Liver (tissue), 9 donors: ENCODE results near the gene PFKP. TPM values are rescaled to one million over a fixed set of nuclear protein-coding genes. Genes with fewer than 3 reads are reported as not detected.

ENCODE experiments used
- DNase-seq: peaks from one replicate; pipeline ENCODE4 v3.0.0-alpha.2; 2017; ENCODE audit warnings: low spot score
- H3K27ac ChIP-seq, 2 donors: one replicate each; pipeline ENCODE4 v1.7.0; 2013; ENCODE audit warnings: inconsistent platforms in 2 of 2, low read length in 2 of 2, control low read depth in 1 of 2, low read depth in 1 of 2, mild to moderate bottlenecking in 1 of 2
- H3K27me3 ChIP-seq, 4 donors: one replicate each; pipeline versions ENCODE4 v1.6.1 to v1.7.0; 2013; ENCODE audit warnings: low read length in 3 of 4, inconsistent platforms in 1 of 4, mild to moderate bottlenecking in 1 of 4, moderate library complexity in 1 of 4; ENCODE audit not compliant: control insufficient read depth in 4 of 4, insufficient read depth in 4 of 4
- H3K36me3 ChIP-seq, 4 donors: one replicate each; pipeline versions ENCODE4 v1.6.1 to v1.7.0; 2013; ENCODE audit warnings: low read length in 3 of 4, mild to moderate bottlenecking in 3 of 4, low read depth in 1 of 4, moderate library complexity in 1 of 4; ENCODE audit not compliant: control insufficient read depth in 4 of 4, insufficient read depth in 3 of 4
- H3K4me1 ChIP-seq, 4 donors: one replicate each; pipeline versions ENCODE4 v1.6.1 to v1.7.0; 2013; ENCODE audit warnings: low read length in 3 of 4, mild to moderate bottlenecking in 3 of 4, moderate library complexity in 1 of 4; ENCODE audit not compliant: control insufficient read depth in 4 of 4, insufficient read depth in 4 of 4
- H3K4me3 ChIP-seq, 3 donors: one replicate each; pipeline versions ENCODE4 v1.6.1 to v1.7.0; 2013; ENCODE audit warnings: low read length in 3 of 3, control low read depth in 1 of 3, low read depth in 1 of 3, mild to moderate bottlenecking in 1 of 3
- H3K9ac ChIP-seq, 2 donors: one replicate each; pipeline ENCODE4 v1.7.0; 2013; ENCODE audit warnings: low read length in 2 of 2, mild to moderate bottlenecking in 2 of 2, moderate library complexity in 2 of 2, control low read depth in 1 of 2, low read depth in 1 of 2
- H3K9me3 ChIP-seq, 4 donors: one replicate each; pipeline versions ENCODE4 v1.6.1 to v1.7.0; 2013; ENCODE audit warnings: low read length in 3 of 4; ENCODE audit not compliant: control insufficient read depth in 4 of 4
- ATF3 ChIP-seq: IDR thresholded peaks from 2 replicates; pipeline ENCODE4 v1.6.1; 2016; ENCODE audit warnings: antibody characterized with exemption
- GABPA ChIP-seq, 2 donors: IDR thresholded peaks in 1 of 2; conservative IDR thresholded peaks in 1 of 2; 2 replicates each; pipeline ENCODE4 v1.6.1; 2016; ENCODE audit warnings: antibody characterized with exemption in 2 of 2, mild to moderate bottlenecking in 1 of 2, moderate library complexity in 1 of 2
- HNF4A ChIP-seq, 2 donors: conservative IDR thresholded peaks; 2 replicates each; pipeline ENCODE4 v1.6.1; 2016; ENCODE audit warnings: antibody characterized with exemption in 2 of 2, mild to moderate bottlenecking in 2 of 2
- JUND ChIP-seq, 2 donors: IDR thresholded peaks; 2 replicates each; pipeline ENCODE4 v1.6.1; 2016; ENCODE audit warnings: antibody characterized with exemption in 2 of 2
- MAX ChIP-seq: IDR thresholded peaks from 2 replicates; pipeline ENCODE4 v1.6.1; 2016; ENCODE audit warnings: antibody characterized with exemption
- NR2F2 ChIP-seq: IDR thresholded peaks from 2 replicates; pipeline ENCODE4 v1.6.1; 2016; ENCODE audit warnings: antibody characterized with exemption
- RAD21 ChIP-seq, 2 donors: IDR thresholded peaks; 2 replicates each; pipeline ENCODE4 v1.6.1; 2016; ENCODE audit warnings: antibody characterized with exemption in 2 of 2, mild to moderate bottlenecking in 2 of 2
- RXRA ChIP-seq, 2 donors: IDR thresholded peaks; 2 replicates each; pipeline ENCODE4 v1.6.1; 2017 to 2018; ENCODE audit warnings: antibody characterized with exemption in 2 of 2, mild to moderate bottlenecking in 1 of 2
- SP1 ChIP-seq: IDR thresholded peaks from 2 replicates; pipeline ENCODE4 v1.6.1; 2018; ENCODE audit warnings: antibody characterized with exemption, mild to moderate bottlenecking
- YY1 ChIP-seq: IDR thresholded peaks from 2 replicates; pipeline ENCODE4 v1.6.1; 2016; ENCODE audit warnings: antibody characterized with exemption, mild to moderate bottlenecking
- ZBTB33 ChIP-seq: IDR thresholded peaks from 2 replicates; pipeline ENCODE4 v1.6.1; 2016; ENCODE audit warnings: antibody characterized with exemption
- WGBS: extraction: QIAGEN DNeasy Blood & Tissue Kit; methylation state at CpG from one replicate; pipeline ENCODE4 v1.1.7; 2013; 5-methylcytosine and 5-hydroxymethylcytosine counted together
- polyA plus RNA-seq, 2 donors: library from polyadenylated mRNA; stranded (reverse) in 1 of 2; unstranded in 1 of 2; fragments of 200-250 nt in 1 of 2; fragments of >200 nt in 1 of 2; fragmentation: Nextera tagmentation in 1 of 2; extraction: Ambion mirVana in 1 of 2; gene quantifications; one replicate each; pipeline versions ENCODE4 v1.2.1 to v1.2.3, GENCODE V29; 2013 to 2015
- total RNA-seq, 2 donors: library from RNA; depleted of rRNA; stranded (reverse); fragments of >200 nt; gene quantifications; one replicate each; pipeline ENCODE4 v1.2.3, GENCODE V29; 2014
- donor health status: healthy.
- donor health status: healthy.
- donor health status: healthy.
- donor health status: healthy.
- donor health status: healthy.

PFKP gene
- total and polyA plus RNA-seq, 4 donors = 1.1 to 5.0 (median 2.8) TPM

GRCh38 chr10:3094609-3095036 is 27.3 kb downstream of the PFKP start:
- H3K4me3 ChIP-seq = no peak overlapping the region
- no peaks in the 10 kb centered on the region for H3K4me1 ChIP-seq
- H3K27ac ChIP-seq = no peak overlapping the region
- H3K9me3 ChIP-seq = no peaks in the 10 kb centered on the region
- no peak overlapping the region for H3K9ac ChIP-seq
- TF ChIP-seq RXRA (IDR thresholded peaks at IDR 0.05) = no peak
- 44% methylated on average over 5 of the region's 5 CpGs for WGBS
- peaks cover 0 to 3% (median 0%) of the 10 kb centered on the region in 4 donors for H3K27me3 ChIP-seq
- H3K36me3 ChIP-seq = no peaks in the 10 kb centered on the region
- no peak for DNase-seq

DNA sequence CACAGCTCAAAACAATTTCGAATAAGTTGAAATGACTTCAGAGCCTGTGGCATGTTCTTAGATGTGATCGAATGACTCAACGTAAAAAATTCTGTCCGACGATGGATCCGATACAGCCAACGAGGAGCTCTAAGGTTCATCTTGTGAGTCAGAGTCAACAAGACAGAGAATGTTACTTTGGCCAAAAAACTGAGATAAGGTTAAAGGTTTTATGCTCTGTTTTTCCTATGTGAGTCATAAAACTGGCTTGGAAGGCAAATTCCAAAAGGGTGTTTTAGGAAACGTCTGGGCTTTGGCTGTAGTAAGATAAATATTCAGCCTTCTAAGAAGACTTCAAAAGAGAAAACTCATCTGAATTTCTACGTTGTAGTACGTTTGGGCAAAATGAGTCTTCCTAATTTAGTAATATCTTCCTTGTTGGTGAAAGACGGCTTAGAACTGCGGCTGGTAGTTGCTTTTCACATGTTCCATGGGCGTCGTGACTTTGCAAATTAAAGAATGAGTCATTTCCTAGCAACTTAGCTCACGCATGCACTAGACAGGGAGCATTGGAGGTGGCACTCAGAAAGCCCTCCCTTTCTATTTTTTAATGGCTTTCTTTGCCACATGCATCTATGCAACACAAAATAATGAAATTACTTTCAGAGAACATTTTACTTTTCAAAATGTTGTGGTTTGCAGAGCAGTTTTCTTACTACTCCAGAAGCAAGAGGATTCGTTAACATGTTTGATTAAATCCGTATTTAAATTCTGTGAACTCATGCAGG is 28.2 kb downstream of the PFKP start:
- TF ChIP-seq RXRA (IDR thresholded peaks at IDR 0.05) = peak in 1 of 2 donors; percentile 19
- TF ChIP-seq ZBTB33 = no peak
- TF ChIP-seq MAX = no peak
- no peak for TF ChIP-seq YY1
- TF ChIP-seq HNF4A (conservative IDR thresholded peaks at IDR 0.05) = peak in 1 of 2 donors; percentile 33
- TF ChIP-seq NR2F2 = peak; percentile 81
- no peak for TF ChIP-seq SP1
- TF ChIP-seq ATF3 = no peak
- peak; percentile 74 to 93 for TF ChIP-seq JUND (IDR thresholded peaks at IDR 0.05)
- no peak overlapping the region for H3K4me3 ChIP-seq
- no peaks in the 10 kb centered on the region for H3K36me3 ChIP-seq
- H3K9me3 ChIP-seq = no peaks in the 10 kb centered on the region
- 34% methylated on average over 17 of the region's 17 CpGs for WGBS
- peaks cover 0 to 3% (median 0%) of the 10 kb centered on the region in 4 donors for H3K27me3 ChIP-seq
- H3K9ac ChIP-seq = no peak overlapping the region
- no peaks in the 10 kb centered on the region for H3K4me1 ChIP-seq
- no peak for DNase-seq
- H3K27ac ChIP-seq = peak overlapping the region in 1 of 2 donors; percentile 41

DNA sequence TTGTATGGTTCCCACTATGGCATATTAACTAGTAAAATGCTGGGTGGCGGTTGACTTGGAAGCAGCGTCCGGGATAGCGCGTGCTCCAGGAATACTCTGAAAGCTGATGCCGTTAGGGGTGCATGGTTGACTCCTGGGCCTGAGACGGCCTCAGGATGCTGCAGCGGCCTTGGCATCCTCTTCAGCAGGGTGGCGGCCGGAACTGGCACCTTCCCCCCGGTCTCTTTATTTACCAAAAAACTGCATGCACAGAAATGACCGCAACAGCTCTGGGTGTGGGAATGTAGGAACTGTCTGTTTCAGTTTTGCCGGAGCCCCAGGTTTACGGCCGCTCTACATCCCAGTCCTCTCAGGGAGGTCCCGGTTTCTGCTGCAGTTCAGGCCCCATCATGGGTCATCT is 28.8 kb downstream of the PFKP start:
- no peak for DNase-seq
- Histone ChIP-seq H3K4me1 (no peaks in the 10 kb centered on the region), H3K4me3 (no peak overlapping the region), H3K9me3 (no peaks in the 10 kb centered on the region), H3K27me3 (peaks cover 0 to 3% (median 0%) of the 10 kb centered on the region in 4 donors), H3K36me3 (no peaks in the 10 kb centered on the region), H3K27ac (no peak overlapping the region), H3K9ac (no peak overlapping the region)
- WGBS = 79% methylated on average over 16 of the region's 16 CpGs
- TF ChIP-seq YY1 = no peak
- TF ChIP-seq JUND (IDR thresholded peaks at IDR 0.05) = no peak
- TF ChIP-seq GABPA (IDR thresholded peaks at IDR 0.05 in 1 of 2, conservative IDR thresholded peaks at IDR 0.05 in 1 of 2) = no peak
- no peak for TF ChIP-seq RAD21 (IDR thresholded peaks at IDR 0.05)
